GM21515 (cell line): ENCODE data around the gene TRIP12.
"Not testable (repeated sequence)": the region's sequence is repeated elsewhere in the genome, so short reads cannot be mapped to it uniquely, and the experiment has no call there.

Experiments used
- ATAC-seq: cut with Tn5 transposase; IDR thresholded peaks from one replicate; pipeline ENCODE4 v1.9.1; 2021; ENCODE audit not compliant: unreplicated experiment

TRIP12 gene

DNA sequence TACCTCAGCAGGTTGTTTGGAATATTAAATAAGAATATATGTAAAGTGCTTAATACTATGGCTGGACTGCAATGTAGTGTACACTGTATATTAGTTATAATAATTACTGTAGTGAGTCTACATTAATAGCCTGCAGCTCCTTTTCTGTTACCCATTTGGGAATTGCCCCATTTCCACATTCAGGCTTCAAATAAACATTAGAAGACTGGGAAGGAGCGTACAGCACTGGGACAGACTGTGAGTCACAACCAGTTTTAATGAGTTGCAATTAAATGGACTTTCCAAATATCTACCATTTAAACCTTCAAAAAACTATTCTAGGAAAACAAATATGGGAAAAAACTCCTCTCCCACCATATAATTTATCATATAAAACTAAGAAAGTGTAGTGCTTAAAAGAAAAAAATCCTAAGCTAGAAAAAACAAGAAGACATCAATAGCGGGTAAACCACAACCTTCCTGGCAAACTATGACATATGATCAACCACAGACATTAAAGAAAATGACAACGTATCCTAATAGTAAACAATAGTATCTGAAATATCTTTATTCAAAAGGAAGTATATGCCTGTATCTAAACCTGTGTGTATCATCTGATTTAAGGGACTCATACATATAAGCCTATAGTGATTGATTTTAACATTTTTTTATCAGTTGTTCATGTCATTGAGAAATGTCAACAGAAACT is 86.1 kb downstream of the TRIP12 start:
- ATAC-seq = no peak

DNA sequence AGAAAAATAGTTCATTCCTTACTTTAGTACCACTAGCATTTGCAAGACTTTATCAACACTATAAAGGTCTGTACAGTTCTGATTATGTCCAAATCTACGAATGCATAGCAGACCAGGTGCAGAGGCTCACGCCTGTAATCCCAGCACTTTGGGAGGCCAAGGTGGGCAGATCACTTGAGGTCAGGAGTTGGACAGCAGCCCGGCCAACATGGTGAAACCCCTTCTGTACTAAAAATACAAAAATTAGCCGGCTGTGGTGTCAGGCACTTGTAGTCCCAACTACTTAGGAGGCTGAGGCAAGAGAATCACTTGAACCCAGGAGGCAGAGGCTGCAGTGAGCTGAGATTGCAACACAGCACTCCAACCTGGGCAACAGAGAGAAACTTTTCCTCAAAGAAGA is 87.4 kb downstream of the TRIP12 start:
- not testable (repeated sequence) for ATAC-seq

DNA sequence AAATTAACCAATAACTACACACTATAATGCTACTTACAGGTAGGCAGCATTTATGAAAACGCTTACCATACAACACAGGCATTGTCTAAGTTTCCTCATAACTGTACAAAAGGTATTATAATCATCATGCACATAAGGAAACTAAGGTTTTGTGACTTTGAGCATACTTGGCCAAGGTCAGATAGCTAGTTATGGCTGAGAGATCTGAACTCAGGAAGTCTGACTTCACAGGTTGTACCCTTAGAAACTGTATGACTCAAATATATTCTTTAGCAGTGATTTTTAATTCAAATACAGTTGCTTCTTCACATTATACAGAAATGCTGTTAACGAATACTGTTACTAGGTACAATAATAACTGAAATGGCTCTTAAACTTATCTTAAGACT is 89.3 kb downstream of the TRIP12 start:
- peak; percentile 59 for ATAC-seq

DNA sequence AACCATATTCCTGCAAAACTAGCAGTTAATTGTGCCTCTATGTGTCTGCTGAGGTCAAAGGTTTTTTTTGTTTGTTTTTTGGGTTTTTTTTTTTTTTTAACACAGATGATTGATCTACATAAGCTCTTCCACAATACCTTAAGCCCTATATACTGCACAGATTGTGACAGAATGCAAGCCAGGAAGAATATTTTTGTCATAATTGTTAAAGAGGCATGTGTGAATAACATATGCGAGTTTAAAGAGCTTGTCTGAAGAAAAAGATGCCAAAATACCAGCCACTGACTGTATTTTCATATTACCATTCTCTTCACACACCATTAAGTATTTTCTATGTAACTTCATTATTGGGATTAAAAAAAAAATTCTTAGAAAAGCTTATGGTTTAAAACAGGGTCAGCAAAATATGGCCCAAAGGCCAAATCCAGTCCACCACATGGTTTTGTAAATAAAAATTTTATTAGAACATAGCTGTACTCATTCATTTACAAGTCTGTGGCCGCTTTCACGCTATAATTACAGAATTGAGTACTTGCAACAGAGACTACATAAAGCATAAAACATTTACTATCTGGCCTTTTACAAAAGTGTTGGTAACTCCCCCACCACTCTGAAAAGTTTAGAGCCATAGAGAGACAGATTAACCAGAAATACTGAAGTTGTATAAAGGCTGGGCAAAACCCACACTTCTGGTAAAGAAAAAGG is 89.9 kb downstream of the TRIP12 start:
- ATAC-seq = no peak

DNA sequence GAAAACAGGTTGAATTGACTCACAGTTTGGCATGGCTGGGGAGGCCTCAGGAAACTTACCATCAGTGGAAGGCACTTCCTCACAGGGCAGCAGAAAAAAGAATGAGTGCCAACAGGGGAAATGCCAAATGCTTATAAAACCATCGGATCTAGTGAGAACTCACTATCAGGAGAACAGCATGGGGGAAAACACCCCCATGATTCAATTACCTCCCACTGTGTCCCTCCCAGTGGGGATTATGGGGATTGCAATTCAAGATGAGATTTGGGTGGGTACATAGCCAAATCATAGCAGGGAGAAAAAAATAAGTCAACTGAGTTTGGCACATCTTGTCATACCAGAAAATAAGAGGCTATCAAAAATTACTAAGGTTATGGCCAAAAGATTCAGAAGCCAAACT is 96.3 kb downstream of the TRIP12 start:
- ATAC-seq = no peak

DNA sequence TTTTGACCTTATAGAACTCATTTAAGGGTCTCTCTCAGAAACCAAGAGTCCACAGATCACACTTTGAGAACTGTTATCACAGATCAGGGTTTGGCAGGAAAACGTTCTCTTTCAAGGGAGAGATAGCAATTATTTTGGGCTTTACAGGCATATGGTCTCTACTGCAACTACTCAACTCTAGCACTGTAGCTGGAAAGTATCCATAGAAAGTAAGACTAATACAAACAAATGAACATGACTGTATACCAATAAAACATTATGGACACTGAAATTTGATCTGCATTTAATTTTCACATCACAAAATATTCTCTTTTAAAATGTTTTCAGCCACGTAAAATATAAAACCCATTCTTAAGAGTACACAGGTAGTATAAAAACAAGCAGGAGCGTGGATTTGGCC is 100.5 kb downstream of the TRIP12 start:
- ATAC-seq = no peak

DNA sequence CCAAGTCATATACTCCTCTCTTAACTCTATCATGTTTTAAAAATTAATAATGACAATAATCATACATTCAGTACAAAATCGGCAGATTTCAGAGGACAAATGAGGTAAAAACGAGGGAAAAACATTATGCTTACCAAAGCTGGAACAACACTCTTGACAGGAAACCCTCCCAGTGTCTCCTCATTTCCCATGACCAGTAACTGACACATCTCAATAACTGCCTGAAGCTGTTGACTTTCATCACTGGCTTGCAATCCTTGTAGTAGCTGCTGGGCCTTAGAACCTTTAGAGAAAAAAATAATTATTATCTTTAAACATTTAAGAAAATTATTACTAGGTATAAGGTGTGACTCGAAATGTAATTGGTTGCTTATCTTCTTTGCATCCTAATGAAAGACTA is 103.6 kb downstream of the TRIP12 start:
- ATAC-seq = no peak

DNA sequence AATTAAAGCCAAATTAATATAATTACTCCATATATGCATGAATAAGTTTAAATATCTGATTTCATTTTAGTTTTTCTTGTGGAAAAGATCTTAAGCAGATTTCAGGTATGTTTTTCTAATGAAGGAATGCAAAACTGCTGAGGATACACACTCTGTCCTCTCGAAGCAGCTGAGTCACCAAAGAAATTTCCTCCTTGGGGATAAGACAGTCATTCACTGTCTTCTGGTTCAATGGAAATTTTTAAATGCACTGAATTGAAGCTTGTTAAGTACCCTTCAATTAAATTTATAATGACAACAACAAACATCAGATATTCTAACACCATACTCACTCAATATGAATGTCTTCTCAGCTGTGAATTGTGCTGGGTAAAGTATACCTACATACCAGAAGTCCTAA is 106.0 kb downstream of the TRIP12 start:
- ATAC-seq = no peak

DNA sequence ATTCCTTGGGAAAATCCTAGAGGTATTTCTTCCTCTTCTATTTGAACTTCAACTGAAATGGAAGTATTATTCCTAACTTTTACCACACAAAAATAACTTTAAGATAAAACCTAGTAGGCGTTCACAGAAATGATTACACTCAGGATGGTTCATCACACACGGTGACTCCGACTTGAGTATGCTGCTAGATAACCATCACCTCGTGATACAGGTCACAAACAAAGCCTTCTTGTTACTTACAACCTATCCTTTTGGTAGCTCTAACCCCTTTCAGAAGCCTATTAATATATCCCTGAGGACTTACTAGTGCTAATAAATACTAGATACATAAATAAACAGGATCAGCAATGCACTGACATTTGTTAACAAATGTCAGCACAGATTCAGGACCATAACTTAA is 106.5 kb downstream of the TRIP12 start:
- ATAC-seq = no peak

DNA sequence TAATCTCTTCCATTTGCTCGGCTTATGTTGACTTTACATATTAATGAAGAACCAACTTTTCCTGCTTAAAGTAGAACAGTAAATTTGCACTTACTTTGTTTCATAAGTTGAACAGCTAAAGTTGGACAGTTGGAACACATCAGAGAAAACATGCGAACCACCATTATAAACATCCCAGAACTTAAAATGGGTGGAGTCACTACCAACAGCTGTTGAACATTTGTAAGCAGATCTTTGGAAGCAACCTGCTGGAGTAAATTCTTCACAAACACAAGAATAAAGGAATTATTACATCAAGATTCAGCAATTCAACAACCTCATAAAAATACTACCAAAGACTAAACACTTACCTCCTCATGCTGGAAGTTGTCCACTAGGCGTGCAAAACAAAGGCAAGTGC is 111.0 kb downstream of the TRIP12 start:
- no peak for ATAC-seq

DNA sequence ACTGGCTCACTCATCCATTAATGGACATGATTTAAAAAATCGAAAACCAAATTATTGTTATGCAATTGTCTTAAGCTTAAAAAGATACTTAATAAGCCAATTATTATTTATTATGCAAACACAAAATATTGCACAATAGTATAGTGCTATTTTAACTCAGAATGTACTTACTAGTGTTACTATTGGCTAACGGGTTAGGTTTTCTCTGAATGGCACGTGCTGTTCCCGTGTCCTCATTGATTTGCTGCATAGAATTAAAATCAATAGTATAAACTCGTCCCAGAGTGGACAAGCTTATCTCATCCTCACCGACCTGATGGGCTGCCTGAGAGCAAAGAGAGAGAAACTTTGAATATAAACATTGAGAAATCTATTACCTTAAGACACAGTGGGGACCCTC is 116.2 kb downstream of the TRIP12 start:
- ATAC-seq = no peak

DNA sequence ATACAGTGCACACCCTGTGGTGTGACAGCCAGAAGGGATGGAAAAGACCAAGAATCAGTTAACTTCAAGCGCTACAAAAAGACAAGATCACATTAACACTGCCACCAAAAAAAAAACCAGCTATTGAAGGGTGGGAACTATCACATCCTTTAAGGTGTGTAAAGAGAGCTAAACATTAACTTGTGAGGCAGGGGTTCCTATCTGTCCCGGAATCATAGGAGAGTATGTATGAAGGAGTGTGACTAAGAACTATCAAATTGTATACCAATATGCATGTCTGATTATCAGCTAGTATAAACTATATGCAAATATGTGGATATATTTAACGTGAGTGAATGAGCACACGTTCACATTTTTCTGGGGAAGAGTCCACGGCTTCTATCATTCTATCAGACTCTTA is 119.0 kb downstream of the TRIP12 start:
- no peak for ATAC-seq

DNA sequence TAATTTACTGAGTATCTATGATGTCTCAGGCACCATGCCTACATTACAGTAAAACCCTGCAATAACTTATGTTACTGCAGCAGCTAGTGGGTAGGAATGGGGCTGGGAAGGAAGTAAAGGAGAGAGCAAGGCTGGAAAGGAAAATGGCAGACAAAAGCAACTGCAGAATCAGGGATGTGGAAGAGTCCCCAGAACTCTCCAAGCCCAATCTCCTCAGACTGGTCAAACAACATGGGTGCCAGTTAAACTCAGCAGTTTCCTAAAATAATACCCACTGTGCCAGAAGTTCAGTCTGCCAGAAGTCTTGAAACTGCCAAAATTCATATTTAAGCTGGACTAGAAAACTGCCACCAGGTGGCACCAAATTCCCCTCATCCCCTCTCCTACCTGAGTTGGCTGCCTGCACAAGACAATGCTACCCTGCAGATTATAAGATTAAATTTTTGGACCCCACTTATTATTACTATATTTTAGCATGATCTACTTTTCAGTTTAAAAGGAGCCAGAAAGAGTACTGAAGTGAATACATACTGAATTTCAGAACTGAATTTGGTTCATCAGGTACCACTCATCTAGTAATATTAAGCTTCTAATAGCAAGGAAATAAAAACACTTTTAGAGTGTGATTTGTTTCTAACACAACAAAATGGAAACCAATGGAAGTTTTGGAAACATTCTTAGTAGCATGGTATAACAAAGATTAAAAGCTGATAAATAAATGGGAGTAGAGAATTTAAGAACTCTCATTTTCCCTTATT is 120.6 kb downstream of the TRIP12 start:
- no peak for ATAC-seq

DNA sequence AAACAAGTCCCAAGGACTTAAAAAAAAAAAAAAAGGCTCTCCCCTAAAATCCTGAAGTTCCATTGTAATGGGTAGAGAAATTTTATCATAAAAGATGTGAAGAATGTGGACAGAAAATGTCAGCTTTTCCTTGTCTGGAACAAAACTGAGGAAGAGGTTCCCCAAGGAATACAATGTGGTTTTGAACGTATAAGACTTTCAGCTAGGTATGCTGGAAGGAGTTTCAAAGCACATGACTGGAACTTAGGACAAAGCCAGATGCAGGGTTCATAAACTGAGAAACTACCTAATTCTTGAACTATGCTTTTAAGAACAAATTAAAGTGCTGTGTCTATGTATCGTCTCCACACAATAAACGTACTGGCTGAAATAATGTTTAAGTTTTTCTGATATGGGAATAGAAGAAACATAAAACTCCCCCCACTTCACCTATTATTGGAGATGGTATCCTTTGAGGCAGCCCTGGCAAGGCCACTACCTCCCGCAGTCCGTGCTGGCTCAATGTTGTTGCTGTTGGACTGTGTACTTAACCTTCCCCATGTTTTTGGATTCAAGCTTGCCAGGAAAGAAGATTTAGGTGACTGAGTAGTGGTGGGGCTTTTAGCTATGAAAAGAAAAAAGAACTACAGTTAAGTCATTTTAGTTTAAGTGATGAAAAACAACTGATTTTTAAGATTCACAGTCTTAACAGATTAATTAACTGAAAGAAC is 123.2 kb downstream of the TRIP12 start:
- ATAC-seq = no peak

DNA sequence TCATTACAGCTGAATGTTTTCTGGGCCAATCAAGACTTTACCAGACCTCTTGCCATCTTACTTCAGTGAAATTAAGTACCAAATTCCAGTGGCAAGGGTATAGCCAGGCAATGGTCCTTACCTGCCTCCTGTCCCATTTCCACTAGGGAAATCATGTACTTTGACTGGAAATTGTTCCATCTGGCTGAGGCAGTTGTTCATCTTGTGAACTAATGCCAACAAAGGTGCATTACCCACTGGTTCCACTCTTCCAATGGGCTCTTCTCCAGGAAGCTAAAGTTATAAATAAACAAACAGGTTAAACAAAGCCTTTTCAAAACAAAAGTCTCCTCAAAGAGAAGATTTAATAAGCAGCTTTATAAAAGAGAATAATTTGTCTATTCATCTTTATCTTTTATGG is 126.8 kb downstream of the TRIP12 start:
- ATAC-seq = no peak

DNA sequence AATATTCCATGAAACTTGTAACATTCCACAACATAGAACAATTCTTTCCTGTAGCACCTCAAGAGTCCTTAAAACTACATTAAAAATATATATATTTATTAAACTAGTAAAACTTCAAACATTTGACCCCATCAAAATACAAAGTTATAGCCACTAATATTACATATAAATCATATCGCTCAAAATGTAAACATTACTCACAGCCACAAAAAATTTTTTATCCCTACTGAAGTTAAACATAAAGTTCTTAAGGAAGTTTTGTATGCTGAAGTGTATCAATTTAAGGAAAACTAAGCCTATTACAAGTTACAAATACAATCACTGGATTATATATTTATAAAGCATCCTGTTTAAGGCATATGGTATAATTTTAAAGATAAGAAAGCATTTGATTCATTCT is 127.2 kb downstream of the TRIP12 start:
- ATAC-seq = no peak

DNA sequence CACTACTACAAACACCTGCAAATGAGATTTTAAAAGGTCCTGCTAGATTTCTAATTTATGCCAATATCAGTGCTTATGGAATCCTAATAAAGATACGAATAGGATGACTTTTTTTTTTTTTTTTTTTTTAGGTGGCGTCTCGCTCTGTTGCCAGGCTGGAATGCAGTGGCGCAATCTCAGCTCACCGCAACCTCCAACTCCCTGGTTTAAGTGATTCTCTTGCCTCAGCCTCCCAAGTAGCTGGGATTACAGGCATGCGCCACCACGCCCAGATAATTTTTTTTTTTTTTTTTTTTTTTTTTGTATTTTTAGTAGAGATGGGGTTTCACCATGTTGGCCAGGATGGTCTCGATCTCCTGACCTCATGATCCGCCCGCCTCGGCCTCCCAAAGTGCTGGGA is 135.5 kb downstream of the TRIP12 start:
- not testable (repeated sequence) for ATAC-seq

DNA sequence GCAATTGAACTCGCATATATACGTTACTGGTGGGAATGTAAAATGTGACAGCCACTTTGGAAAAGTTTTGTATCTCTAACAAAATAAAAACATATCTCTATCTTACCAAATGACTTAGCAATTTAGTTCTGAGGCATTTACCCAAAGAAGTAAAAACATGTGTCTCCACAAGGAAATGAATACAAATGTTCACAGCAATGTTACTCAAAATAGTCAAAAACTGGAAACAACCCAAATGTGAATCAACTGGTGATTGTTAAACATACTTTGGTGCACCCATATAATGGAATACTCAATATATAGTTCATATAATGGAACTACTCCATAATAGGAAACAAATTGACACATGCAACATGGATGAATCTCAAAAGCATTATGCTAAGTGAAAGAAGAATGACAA is 137.0 kb downstream of the TRIP12 start:
- no peak for ATAC-seq

DNA sequence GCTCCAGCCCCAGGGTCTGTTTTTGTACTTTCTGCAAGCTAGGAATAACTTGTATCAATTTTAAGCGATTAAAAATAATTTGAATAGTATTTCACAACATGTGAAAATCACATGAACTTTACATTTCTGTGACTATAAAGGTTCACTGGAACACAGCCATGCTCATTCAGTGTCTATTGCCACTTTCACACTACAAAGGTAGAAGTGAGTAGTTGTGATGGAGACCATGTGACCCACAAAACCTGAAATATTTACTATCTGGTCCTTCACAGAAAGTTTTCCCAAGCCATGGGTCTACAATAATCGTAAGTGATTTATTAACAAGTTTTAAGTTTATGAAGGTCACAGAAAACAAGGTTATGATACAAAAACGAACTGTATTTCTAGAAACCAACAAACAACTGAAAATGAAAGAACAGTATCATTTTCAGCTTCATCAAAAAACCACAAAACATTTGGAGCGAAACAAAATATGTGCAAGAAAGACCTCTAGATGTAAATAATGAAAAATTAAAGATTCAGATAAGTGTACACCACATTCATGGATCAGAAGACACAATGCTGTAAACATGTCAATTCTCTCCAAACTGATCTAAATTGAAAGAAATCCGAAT is 138.6 kb downstream of the TRIP12 start:
- peak; percentile 51 for ATAC-seq

DNA sequence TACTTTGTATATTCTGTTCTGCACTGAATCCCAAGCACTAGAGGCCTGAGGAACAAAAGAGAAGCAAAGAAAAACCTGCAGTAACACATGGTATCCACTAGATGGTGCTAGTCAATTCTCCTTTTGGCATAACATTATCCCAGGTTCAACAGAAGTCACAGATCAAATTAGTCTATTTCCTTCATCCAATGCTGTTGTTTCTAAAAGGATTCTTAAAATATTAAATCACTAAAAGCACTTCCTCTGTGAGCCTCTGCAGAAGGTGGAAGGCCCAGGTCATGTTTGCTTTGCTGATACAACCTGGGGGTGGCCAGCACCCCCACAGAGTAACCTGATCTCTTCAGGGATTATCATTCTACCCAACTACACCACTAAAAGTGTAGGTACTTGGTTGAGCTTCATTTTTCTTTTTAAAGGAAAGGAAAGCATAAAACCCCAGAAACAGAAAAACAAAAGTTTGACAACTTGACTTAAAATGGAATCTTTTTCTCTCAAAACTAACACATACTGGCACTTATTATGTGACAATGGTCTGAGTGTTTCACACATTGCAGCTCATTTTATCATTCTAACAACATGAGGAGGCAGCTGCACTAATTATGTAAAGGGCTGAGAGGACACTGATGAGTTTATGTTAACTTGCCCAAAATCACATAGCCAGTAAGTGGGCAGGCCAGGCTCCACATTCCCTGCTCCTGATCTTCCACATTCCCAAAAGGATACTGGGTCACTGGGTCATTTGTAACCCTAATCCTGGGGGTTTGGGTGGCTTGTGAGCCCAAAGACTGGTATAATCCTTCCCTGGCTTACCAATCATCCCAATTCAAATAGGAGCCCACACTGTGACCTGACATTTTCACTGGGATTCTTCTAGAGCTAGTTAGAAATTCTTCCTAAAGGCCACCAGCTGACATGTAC is 140.7 kb downstream of the TRIP12 start:
- ATAC-seq = peak; percentile 46
